DLD1 (cell line): ENCODE measurements around the gene PHTF1.
"Not testable (repeated sequence)": the region's sequence is repeated elsewhere in the genome, so short reads cannot be mapped to it uniquely, and the experiment has no call there.

Experiments used
- in situ Hi-C: cut with HindIII; loops from 2 replicates; pipeline ENCODE4 v1.10.0; 2017; ENCODE audit warnings: low sequenced_read_pairs

The PHTF1 gene

DNA sequence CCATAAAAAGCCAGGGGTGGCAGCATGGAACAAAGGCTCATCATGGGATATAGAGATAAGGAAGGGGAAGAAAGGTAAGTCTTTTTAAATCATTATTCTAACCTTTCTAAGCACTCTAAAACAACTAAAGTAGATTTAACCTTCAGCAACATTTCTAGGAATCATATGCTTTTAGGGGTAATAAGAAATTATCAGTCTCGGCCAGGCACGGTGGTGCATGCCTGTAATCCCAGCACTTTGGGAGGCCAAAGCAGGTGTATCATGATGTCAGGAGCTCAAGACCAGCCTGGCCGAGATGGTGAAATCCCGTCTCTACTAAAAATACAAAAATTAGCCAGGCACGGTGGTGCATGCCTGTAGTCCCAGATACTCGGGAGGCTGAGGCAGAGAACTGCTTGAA lies 20.3 kb upstream of the PHTF1 start:
- in situ Hi-C loops, result no loop called here

DNA sequence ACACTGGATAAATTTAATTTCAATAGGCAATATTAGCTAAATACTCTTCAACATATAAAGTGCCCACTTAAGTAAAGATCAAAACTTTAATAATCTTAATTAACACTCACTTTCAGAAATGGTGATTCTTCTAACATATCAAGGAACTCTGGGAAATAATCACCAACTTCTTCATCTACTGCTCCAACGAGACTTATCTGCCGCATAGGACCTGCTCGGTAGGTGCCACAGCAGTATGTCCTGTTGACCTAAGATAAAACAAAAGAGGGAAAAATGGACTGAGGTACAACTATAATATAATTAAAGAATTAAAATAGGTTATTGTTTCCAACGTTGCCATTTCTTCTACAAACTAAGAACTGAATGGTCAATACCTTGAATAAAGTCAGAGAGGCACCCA lies 18.3 kb upstream of the PHTF1 start:
- in situ Hi-C loops, result no loop called here

DNA sequence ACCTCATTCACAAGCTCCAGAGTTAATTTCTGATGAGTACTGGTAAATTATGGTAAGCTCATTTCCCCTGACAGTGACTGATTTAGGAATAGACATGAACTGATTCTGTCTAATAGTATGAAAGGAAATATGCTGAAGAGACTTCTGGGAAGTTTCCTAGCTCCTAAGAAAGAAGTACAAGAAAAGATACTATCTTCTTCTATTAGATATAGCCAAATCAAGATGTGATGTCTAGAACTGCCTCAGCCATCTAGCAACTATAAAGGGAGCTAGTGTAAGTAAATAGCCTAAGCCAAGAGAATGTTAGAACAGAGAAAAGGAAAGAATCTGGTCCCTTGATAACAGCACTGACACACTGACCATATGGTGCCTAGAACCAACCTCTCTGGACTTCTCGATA lies 10.7 kb upstream of the PHTF1 start:
- in situ Hi-C loops, result no loop called here

DNA sequence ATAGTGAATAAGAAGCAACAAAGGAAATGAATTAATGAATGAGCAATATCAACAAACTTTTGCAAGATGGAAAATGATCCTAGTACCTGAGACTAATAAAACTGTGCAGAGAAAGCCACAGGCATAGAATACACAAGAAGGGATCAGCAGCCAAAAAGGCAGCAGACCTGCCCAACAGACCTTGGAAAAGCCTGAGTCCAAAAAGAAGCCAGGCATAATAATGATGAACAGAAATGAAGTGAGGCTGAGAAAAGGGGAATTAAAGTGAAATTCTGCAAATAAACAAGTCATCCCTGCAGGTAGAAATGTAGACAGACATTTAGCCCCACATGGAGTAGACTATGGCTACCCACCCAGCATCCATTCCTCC lies 10.3 kb upstream of the PHTF1 start:
- in situ Hi-C loops, result no loop called here

DNA sequence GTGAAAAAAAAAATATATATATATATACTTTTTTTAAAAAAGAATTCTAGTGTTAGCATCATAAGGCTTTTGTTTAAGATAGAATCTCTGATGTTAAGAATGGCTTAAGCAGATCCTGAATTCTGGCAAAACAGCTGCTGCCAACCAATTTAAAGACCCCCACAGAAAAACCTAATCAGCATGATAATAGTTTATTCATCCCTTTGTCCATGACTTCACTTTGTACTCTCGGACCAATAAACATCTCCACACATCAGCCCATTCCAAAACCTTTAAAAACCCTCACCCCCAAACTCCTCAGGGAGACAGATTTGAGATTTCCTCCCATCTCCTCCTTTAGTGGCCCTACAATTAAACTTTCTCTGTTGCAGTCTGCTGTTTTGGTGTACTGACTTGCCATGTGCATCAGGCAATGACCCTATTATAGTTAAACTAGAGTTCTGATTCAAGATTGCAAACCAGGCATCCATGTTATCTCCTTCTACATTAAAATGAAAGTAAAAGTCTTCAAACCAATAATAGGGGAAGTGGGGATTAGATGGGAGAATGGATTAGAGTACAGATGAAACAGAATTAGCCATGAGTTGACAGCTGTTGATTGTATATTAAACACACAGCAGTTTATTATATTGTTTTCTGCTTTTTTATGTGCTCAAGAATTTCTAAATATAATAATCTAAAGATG lies 9.8 kb upstream of the PHTF1 start:
- in situ Hi-C loops, result no loop called here

DNA sequence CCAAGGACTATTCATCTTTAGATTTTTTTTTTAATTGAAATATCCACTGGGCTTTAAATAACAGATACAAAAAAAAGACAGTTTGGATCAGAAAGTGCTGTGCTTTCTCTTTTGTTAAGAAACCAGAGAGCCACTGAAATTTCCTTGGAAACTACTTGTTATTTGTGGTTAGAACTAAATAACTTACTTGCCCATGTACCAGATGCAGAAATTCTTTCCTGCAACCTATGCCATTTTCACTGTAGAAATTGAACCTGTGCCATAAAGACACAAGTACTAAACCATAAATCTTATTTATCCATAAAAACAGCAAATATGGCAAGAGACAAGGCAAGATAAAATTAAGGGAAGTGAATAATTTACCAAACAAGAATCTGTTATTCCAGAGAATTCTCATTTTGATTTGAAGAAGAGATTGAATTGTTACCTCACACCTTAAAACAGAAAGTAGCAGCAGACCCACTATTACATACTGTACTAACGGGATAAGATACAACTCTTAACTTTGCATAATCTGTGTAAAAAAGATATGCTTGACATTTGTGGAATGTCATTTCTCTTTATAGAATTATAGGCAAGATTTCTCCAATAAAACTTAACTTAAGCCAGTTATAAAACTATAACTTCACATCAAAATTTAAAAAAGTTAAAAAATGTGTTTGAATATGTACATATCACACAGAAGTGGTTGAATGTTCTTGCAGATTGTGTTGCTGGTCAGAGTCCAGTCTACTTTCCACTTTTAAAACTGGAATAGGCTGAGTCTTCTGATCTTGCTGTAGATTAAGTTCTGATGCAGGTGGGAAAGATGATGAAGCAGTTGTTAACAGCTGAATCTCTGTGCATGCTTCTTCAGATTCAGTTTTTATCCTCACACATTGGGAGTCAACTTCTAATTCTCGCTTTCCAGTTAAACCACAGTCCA lies 6.3 kb upstream of the PHTF1 start:
- in situ Hi-C loops, result no loop called here

DNA sequence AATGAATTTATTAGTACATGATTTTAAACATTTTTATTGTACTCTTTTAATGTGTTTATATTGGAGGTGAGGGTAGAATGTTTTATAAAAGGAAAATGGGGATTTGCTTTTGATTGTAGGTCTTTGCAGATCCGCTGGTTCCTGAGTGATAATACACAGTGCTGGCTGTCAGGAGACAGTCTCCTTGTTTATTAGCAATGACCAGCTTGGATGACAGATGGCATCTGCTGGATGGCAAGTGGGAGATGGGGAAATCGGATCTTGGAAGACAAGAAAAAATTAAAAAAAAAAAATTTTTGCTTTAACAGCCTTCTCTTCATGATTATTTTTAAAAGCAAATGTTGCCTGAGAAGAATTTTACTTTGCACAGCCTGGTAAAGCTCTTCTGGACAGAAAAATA lies 4.4 kb upstream of the PHTF1 start:
- in situ Hi-C loops, result no loop called here

DNA sequence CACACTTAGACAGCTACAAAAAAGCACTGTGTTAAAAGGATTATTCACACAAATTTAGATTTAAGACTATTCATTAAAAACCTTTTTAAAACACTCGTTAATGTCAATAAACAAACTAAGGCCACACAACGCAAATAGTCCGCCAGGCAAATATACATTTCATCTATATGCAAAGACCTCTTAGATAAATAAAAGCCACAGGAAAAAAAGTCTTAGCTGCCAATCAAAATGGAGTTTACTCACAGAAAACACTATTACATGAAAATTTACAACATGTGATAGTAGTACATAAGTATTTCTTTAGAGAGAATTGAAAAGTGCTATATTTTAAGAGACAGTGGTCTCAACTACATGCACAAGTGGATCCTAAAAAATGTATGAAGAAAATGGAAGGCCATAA lies 2.7 kb upstream of the PHTF1 start:
- in situ Hi-C loops, result no loop called here

DNA sequence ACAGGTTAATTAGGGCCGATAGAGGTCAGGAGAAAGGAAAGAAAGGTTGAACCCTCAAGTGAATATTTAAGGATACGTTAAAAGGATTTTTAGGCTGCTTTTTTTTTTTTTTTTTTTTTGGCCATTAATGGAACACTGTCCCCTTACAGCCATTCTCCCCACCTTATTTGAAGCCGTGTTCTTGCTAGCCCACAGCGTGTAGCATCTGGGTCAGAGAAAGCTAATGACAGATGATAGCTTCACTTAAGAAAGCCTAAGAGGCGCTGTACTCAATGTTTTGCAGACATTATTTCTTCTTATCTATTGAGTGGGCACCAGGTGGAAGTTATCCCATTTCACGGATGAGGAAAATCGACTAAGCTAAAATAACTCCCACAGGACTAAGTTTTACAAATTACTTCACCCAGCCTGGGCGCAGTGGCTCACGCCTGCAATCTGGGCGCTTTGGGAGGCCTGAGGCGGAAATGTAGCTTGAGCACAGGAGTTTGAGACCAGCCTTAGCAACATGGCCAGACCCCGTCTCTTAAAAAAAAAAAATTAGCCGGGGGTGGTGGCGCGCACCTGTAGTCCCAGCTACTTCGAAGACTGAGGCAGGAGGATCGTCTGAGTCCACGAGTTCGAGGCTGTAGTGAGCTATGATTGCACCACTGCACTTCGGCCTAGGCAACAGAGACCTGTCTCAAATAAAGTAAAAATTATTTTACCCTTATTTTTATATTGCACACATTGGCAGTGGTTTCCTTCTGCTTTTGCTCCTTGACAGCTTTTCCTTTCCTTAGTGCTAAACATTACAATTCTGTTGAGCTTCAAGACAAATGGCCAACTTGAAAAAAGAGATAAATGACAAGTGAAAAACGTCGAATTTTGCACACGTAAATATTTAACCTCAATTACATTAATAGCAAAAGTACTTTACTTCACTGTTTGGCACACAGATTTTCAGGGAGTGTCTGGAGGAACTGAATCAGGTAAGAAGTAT lies 1.1 kb upstream of the PHTF1 start:
- in situ Hi-C loops, result no loop called here

DNA sequence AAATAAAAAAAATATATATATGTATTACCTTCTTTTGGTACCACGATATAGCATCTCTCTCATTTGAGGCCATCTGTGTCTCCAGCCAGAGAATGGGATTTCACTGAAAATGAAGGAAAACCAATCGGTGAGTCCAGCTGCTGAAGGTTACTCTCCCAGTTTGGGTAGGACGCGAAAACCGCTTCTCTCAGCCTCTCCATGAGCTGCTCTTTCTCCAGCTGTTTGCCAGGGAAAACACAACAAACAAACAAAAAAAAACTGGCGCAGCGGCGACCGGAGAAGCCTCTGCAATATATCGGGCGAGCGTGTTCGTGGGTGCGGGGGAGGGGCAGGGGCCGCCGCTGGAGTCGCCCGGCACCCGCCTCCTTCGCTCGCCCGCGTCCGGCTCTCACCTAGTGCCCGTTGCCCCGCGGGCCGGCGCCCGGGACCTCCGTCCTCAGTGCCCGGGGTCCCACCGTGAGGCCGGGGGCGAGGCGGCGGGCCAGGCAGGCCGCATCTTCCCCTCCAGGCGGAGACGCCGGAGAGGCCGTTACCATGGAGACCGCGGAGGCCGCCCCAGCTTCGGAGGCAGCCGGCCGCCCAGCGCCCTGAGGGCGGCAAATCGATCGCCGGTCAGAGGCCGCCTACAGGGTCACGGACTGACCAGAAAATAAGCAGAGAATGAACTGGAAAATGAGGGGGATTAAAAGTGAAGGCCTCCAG lies 504 bp downstream of the PHTF1 start:
- in situ Hi-C loops, result no loop called here

DNA sequence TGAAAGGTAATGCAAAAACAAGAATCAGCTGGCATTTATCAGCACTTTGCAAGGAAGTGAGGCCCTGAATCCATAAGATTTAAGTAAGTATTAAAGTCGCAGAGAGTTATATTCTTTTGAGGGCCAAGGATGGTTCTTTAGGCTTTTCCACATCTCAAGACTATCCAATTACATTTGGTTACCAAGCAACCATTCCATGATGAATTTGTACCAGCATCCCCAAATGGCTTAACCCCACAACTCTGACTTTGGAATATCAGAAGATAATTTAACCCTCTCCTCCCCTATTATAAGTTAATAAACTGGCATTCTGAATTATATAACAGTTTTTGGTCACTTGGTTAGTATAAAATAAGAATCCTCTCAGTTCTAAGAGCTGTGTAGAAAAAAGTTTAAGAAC lies 2.8 kb downstream of the PHTF1 start:
- in situ Hi-C loops, result no loop called here

DNA sequence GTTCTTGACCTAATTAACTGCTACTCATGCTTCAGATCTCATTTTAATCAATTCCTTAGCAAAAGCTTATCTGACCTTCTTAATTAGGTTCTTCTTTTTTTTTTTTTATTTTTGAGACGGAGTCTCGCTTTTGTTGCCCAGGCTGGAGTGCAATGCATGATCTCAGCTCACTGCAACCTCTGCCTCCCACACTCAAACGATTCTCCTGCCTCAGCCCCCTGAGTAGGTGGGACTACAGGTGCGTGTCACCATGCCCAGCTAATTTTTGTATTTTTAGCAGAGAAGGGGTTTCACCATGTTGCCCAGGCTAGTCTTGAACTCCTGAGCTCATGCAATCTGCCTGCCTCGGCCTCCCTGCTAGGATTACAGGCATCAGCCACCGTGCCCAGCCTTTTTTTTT lies 6.0 kb downstream of the PHTF1 start:
- in situ Hi-C loops, result not testable (repeated sequence)

DNA sequence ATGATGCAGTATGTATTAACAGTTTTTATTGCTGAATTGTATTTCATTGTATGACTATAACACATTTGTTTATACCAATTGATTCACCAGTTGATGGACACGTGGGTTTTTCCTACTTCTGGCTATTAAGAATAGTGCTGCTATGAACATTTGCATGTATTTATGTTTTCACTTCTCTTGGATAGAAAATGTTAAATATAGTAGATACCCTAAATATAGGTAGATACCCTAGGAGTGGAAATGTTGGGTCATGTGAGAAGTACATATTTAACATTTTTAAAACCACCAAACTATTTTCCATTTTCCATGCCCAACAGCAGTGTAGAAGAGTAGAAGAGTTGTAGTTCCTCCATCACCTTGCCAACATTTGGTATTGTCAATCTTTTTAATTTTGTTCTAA lies 7.8 kb downstream of the PHTF1 start:
- in situ Hi-C loops, result no loop called here

DNA sequence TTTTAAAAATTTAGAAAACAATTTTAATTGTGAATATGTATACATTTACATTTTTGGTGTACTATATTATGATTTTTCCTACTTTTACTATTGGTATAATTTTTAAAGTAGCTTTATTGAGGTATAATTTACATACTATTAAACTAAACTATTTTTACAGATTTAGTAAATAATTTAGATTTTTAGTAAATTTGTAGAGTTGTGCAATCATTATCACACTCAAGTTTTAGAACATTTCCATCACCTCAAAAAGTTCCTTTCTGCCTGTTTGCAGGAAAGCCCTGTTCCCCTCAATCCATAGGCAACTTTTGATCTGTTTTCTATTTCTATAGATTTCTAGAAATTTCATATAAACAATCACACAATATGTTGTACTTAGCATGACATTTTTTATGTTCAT lies 8.2 kb downstream of the PHTF1 start:
- in situ Hi-C loops, result no loop called here

DNA sequence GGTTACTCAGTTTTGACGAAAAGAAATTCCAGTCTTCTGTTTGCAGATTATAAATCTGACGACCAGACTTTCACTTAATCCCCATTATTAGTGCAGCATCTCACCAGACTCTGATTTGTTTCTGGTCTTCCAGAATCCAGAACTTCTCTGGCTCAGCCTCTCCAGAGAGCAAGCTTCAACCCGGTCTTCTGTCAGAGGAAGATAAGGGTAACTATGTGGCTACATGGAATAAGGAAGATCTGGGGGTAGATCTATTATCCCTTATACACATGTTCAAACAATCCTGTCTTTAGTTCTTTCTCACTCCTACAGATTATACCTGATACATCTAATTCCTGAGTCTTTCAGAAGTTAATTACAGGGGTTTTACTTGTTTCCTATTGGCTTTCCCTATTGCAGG lies 9.9 kb downstream of the PHTF1 start:
- in situ Hi-C loops, result no loop called here

DNA sequence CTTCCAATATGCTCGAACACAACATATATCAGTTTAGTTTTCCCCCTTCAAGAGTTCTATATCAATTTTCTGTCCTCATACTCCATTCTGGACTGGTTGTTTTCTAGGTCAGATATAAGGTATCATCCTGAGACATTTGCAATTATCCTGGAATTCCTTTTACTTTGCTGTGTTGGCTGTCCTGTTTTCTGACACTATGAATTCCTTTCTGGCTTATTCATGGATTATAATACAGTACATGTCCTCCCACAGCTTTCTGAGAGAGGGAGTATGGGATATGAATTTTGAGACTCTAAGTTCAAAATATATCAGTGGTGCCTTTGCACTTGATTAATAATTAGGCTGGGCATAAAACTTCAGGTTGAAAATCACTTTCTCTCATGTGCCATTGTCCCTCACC lies 11.9 kb downstream of the PHTF1 start:
- in situ Hi-C loops, result no loop called here

DNA sequence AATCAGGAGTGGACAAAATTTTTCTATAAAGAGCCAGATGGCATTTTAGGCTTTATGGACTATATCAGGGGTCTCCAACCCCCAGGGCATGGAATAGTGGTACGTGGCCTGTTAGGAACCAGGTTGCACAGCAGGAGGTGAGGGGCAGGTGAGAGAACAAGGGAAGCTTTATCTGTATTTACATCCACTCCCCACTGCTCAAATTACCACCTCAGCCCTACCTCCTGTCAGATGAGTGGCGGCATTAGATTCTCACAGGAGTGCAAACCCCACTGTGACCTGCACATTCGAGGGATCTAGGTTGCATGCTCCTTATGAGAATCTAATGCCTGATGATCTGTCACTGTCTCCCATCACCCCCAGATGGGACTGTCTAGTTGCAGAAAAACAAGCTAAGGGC lies 13.9 kb downstream of the PHTF1 start:
- in situ Hi-C loops, result no loop called here

DNA sequence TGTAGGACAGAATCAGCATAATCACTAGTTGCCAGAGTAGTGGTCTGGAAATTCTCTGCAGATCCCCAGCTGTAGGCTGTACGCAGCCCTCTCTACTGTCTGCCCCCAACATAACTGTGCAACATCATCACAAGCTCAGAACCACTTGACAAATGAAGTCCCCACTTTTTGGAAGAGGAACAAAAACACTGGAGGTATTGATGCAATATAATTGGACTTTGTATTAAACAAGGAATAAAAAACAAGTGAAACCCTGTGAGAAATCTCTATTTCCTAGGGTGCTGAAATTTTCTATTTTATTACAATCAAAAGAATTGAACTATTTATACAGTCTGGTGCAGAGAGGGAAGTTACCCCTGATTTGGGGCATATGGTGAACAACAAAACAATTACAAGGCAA lies 15.2 kb downstream of the PHTF1 start:
- in situ Hi-C loops, result no loop called here

DNA sequence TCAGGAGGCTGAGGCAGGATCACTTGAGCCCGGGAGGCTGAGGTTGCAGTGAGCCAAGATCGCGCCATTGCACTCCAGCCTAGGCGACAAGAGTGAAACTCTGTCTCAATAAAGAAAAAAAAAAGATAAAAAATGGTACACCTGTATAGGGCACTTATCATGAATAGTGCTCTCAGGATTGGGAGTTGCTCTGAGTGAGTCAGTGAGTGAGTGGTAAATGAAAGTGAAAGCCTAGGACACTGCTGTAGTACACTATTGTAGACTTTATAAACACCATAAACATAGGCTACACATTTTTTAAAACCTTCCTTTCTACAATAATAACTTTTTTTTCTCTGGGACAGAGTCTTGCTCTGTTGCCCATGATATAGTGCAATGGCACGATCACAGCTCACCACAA lies 16.8 kb downstream of the PHTF1 start:
- in situ Hi-C loops, result no loop called here

DNA sequence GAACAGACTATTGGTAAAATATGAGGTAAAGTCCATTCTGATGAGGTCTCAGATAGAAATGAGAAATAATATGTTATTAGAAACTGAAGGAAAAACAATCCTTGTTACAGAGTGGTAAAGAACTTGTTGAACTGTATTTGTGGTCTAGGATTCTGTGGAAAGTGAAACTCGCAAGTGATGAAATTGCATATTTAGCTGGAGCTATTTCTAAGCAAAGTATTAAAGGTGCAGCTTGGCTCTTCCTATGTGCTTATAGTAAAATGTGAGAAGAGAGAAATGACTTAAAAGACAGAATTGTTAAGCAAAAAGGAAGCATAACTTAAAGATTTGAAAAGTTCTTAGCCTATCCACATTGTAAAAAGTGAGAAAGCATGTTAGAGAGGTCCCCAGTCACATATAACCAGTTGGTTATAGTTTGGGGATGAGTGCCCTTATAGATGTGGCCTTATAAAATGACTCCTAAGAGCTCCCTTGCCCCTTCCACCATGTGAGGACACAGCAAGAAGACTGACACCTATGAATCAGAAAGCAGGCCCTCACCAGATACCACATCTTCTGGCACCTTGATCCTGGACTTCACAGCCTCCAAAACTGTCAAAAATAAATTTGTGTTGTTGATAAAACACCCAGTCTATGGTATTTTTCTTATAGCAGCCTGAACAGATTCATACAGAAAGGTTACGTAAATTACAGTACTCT lies 24.8 kb downstream of the PHTF1 start:
- in situ Hi-C loops, result no loop called here
